Measurements from ENCODE around the gene GNAI1.

GNAI1 gene

DNA sequence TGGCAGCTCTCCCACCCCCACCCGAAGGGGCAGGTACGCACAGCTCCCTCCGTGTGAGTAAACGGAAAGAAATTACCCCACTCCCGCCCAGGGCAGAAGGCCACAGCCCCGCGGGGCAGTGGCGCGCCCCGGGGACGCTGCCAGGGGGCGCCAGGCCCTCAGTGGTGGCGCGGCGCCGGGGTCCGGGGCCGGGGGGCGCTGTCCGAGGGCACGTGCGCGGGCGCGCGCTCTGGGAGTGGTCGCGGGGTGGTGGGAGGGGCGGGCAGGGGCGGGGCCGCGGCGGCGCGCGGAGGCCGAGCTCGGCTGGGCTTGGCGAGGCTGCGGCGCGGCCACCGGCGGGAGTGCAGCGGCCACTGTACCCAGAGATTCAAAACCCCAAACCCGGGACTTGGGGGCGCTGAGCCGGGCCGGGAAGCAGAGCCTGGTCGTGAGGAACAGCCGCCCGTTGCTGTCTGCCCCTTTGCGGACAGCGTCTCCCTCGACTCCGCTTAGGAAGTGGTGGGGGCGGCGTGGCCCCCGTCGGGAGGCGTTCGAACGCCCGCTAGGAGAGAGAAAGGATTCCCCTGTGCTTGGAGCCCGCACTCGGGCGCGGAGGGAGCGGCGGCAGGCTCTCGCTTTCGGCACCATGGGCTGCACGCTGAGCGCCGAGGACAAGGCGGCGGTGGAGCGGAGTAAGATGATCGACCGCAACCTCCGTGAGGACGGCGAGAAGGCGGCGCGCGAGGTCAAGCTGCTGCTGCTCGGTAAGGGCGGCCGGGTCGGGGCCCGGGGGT, at the start of gene GNAI1:
Gene GNAI1 (plus strand): TSS at position 296 of the 773 bp plus-strand sequence. CDS start 330 bp downstream, at position 626.
- DNase-seq = peak; percentile 8 to 27

DNA sequence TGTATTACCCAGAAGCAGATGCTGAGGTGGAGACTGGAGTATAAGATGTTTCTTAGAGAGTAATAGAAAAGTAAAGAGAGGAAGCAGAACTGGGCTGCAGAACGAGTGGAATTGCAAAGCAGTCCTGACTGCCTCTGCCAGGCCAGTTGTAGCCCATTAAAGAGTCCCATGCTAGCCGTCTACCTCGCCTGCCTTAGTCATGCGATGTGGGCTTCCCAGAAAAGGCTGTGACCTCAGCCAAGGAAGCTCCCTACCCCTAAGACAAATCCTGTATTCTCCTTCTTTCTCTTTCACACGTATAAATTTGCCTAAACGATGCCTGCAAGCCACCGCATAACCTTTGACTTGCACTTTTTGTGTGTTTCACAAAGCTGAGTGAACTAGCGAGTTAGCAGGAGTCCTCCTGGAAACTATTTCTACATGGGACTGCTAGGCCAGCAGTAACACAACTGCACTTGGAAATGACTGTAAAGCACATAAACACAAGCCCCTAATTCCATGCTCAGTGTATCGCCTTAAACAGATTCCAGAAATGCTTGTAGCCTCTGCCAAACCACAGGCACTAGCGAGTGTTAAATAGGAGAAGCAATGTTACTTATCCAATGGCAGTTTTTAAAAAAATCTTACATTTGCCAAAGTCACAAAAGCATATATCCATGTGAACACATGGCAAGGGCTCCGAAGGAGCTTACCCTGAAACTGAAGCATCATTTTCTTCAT, 47.4 kb upstream of the GNAI1 start:
- no peak for DNase-seq

DNA sequence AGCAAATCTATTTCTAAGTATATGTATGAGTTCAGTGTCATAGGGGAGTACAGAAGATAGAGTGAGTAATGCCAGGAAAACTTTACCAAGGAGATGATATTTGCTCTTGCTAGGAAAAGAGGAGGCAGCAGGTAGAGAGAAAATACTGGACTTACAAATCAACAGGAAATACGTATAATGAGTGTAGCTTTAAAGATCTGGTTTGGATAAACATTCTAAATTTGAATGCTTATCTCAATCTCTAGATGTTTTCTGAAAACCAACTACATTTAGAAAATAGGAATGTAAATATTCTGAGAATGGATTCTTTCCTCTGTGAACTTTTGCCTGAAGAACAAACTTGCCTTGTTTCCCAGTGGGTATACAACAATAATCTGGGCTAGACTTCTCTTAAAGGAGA, 46.9 kb upstream of the GNAI1 start:
- no peak for DNase-seq

- no peak for DNase-seq
Observed at GRCh38 chr7:80088705-80089104, 45.9 kb upstream of the GNAI1 start.

- DNase-seq = no peak
Observed at GRCh38 chr7:80089366-80089765, 45.3 kb upstream of the GNAI1 start.

DNA sequence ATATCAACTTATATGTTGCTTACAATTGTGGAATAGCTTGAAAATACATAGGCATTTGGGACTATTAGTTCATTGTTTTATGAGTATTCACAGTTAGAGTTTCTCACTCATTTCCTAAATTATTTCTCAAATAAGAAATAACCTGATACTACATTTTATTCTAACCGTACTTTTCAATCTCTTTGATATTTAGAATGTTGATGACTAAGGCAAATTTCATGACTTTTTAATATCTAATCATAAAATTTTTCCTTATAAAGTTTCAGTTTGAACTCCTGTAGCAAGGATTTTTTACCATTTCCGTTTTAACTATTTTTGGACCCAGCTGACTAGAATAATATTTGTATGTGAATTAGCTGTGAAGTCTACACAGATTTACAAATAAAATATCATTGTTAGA, 41.3 kb upstream of the GNAI1 start:
- DNase-seq = no peak

DNA sequence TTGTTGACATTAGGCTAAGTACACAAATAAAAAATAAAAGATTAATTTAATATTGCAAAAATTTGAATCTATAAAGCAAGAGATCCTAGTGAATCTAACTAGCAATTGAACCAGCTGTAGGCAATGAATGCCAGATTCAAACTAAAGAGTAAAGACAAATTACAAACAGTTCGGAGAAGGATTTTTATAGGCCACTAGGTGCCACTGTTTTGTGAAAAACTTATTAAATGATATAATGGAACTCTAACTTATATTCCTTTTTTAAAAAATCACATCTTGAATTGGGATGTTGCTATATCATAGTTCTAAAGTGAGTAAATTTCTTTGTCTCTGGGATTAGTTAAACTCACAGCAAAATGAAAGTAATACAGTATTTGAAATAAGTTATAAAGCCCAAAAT, 39.1 kb upstream of the GNAI1 start:
- no peak for DNase-seq

GRCh38 chr7:80097756-80098155, 36.9 kb upstream of the GNAI1 start:
- DNase-seq = no peak

DNA sequence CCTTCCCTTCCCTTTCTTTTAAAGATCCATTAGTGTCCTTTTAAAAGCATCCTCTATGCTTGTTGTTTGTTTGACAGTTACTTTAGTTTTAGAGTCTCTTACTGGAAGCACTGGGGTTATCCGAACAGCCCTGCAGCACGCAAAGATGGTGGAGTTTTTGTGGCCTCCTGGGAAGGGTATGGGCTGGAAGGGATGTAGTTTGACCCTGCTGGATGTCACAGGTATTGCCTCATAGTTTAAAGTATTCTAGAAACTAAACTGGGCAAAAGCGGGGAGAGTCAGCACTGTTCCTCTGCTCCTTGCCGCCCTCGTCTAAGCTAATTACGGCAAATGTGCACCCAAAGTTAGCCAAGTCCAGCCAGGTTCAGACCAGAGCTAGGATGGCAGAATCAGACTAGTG, 35.8 kb upstream of the GNAI1 start:
- no peak for DNase-seq

GRCh38 chr7:80100254-80100653, 34.4 kb upstream of the GNAI1 start:
- no peak for DNase-seq

- no peak for DNase-seq
Observed at GRCh38 chr7:80105701-80106408, 28.8 kb upstream of the GNAI1 start.

DNA sequence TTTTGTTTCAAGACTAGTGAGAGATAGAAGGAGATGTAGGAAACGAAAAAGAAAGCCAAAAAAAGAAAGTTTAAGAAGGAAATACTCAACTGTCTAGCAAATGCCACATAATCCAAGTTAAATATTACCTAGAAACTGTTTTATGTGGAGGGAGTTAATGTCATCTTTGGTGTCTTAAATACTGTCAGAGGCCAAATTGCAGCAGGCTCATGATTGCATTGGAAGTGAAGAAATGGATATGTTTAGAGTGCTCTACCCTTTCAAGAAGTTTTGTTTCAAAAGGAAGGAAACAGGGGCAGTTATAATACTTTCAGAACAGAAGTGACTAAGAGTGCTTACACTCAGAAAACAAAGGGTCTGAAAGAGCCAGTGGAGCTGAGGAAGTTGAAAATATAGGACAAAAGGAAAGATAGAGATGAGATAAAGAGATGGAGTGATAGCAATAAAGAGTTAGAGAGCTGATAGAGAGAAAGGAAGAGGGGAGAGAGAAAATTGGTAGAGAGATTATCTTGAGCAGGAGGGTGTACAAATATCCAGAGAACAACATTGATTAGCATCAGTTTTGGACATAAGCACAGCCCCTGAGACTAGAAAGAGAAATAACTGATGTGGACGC, 28.0 kb upstream of the GNAI1 start:
- no peak for DNase-seq

- DNase-seq = no peak
Observed at GRCh38 chr7:80107278-80107677, 27.4 kb upstream of the GNAI1 start.

- no peak for DNase-seq
Observed at GRCh38 chr7:80110376-80110775, 24.3 kb upstream of the GNAI1 start.

- no peak for DNase-seq
Observed at GRCh38 chr7:80114159-80114558, 20.5 kb upstream of the GNAI1 start.

- DNase-seq = no peak
Observed at GRCh38 chr7:80124526-80125264, 9.9 kb upstream of the GNAI1 start.

GRCh38 chr7:80127412-80128160, 7.0 kb upstream of the GNAI1 start:
- no peak for DNase-seq

GRCh38 chr7:80128918-80129317, 5.7 kb upstream of the GNAI1 start:
- no peak for DNase-seq

GRCh38 chr7:80129785-80130184, 4.8 kb upstream of the GNAI1 start:
- no peak for DNase-seq

GRCh38 chr7:80131675-80132435, 2.8 kb upstream of the GNAI1 start:
- no peak for DNase-seq

DNA sequence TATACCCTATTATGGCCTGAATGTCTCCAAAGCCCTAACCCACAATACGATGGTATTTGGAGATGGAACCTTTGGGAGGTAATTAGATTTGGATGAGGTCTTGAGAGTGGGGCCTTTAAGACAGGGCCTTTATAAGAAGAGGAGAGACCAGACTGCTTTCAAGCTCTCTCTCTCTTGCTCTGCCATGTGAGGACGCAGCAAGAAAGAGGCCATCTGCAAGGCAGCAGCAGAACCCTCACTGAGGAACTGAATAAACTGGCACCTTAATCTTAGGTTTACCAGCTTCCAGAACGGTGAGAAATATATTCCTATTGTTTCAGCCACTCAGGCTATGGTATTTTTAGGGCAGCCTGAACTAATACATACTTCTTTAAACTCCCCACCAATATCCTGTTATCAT, 2.0 kb upstream of the GNAI1 start:
- no peak for DNase-seq
